ENCODE data around the gene IL22.

- TF ChIP-seq CTCF (conservative IDR thresholded peaks at IDR 0.05; ENCODE audit: low read depth, low read length) (no peak), EZH2 (IDR thresholded peaks at IDR 0.05; ENCODE audit: borderline replicate concordance, low read depth, low read length, poor library complexity, severe bottlenecking) (no peak)
Observed at GRCh38 chr12:68268967-68269366, 15.6 kb upstream of the IL22 start.

Measured in A673 (cell line).